ENCODE results near the gene LRMDA.

The LRMDA gene

GRCh38 chr10:76436981-76437380, 1005.6 kb downstream of the LRMDA start:
- no peak for DNase-seq

DNA sequence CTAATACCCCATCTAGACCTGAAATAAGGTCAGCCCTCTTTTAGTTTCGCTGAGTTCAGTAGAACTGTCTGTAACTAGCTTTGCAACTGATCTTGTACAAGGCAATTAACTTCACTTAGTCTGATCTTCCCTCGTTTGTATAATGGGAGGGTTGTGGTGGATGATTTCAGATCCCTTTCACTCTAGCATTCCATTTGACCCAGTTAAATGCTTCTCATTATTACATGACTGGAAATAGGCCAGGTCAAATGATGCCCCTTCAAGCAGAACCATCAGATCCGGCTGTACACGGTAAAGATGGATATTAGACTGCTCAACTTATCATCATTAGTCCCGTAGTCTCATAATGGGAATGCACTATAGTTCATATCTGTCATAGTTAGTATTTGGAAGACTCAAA, 1009.0 kb downstream of the LRMDA start:
- no peak for DNase-seq

- DNase-seq, result no peak
These were observed 1010.7 kb downstream of the LRMDA start for GRCh38 chr10:76442113-76442512.

DNA sequence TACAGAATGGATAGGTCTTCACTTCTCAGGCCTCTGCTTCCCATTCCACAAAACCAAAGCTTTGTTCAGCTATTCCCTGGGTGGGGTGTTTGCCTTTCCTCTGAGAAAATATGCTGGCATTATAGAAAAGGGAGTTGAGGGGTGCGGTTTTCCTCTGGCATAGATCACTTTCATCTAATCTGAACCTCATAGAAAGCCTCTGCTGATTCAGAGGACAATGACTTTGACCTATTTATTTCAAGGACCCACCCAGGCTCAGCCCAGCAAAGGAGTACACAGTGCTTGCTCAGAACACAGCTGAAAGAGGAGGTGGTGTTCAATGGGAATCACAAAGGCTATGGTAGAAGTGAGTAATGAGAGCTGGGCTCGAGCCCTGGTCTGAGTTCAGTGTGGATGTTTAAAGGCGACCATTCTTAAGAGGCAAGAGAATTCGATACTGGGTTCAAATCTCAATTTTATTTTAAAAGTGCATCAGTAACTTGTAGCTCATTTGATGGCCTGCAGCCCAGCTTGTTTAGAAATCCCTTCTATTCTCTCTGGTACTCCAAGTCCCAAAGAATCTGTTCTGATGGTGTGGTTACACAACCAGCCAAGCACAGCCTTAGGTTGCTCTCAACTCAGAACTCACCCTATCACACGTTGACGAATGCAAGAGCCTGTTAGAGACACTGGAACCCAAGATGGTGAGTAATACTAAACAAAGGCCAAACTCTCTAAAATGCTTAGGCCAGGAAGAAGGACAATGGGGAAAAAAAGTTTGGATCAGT, 1012.8 kb downstream of the LRMDA start:
- no peak for DNase-seq

DNA sequence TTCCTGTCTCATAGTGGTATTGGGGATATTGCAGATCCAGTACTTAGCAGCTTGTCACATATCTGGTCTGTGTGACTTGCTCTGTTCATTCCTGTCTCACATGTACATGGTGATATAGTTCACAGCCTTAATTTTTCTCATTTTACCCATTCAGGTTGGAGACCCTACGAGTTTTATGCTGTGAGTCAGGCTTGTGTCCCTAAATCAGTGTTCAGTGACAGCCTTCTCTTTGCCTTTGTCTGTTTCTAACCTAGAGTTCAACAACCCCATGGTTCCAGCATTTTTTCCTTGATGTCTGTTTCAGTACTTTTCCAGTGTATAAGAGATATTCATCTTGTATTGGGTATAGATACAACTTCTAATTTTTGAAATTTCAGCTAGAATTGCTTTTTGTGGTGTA, 1016.2 kb downstream of the LRMDA start:
- no peak for DNase-seq

GRCh38 chr10:76451911-76452310, 1020.5 kb downstream of the LRMDA start:
- no peak for DNase-seq

- DNase-seq, result no peak
These were observed 1021.9 kb downstream of the LRMDA start for GRCh38 chr10:76453332-76453731.

- no peak for DNase-seq
These were observed 1022.6 kb downstream of the LRMDA start for GRCh38 chr10:76453997-76454396.

DNA sequence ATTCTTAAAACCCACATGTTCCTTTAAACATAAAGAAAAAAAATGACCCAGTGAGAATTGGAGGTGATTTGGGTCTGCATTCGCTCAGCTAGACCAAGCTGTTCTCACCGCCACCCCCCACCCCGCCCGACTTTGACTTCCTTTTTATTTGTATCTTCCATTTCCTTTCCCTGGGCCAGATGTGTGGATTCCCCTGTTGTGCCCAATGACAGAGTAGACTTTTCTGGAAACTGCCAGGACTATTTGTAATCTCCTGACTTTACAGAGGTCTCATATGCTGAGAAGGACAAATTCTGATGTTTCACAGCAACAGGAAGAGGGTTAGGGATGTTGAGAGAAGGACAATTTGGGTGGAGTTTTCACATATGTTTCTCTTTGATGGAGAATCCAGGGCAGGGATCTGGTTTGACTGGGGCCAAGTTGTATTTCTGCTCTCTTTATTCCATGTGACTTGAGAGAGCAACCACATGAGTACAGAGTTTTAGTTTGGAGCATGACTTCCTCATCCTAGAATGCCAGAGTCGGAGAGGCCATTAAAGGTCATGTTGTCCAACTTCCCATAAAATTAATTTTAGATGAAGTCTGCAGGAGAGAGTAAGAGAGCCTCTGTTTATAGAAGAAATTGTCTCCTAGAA, 1023.2 kb downstream of the LRMDA start:
- DNase-seq, result no peak

GRCh38 chr10:76456197-76456596, 1024.8 kb downstream of the LRMDA start:
- no peak for DNase-seq

DNA sequence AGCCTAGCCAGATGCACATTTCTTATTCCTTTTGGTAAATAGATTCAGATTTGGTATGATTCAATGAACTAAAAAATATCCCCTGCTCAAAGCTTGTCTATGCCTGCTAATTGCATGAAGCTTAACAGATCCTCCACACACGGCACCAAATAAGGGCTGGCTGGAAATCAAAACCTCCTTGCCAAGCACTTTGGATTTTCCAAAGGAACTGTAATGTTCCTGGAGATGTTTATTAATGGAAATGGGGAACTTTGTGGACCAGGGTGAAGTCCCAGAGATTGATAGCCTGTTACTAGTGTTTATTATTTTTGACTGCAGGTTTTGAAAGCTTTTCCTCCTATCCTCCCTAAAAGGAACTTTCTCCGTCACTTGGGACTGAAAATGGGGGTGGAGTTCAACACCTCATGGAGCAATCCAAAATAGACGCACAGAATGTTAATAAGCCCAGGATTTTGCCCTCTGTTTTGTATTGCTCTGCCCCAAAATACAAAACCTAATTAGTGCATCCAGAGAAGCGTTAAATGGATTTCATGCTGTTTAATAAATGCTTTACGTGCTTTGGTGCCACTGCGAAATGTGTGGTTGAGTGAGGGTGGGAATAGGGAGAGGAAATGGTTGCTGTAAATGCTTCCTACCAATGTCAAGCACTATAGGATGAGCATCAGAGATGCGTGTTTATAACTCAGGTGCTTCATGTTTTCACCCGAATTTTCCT, 1027.7 kb downstream of the LRMDA start:
- DNase-seq, result no peak

DNA sequence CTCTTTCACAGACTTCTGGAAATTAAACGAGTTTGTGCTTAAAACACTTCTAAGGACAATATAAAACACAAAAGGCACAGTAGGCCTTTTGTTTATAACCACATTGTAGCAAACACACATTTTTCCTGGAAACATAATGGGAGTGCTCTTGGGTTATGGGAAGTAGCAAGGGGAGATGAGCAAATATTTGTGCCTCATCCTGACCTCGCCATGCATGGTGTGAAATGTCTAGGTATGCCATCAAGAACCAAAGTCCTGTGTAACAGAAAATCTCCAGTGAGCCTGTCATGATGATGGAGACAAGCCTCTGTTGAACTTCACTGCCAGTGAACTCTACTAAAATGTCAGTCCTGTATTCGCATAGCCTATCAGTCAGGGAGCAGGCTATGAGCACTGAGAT, 1029.6 kb downstream of the LRMDA start:
- DNase-seq, result no peak

DNA sequence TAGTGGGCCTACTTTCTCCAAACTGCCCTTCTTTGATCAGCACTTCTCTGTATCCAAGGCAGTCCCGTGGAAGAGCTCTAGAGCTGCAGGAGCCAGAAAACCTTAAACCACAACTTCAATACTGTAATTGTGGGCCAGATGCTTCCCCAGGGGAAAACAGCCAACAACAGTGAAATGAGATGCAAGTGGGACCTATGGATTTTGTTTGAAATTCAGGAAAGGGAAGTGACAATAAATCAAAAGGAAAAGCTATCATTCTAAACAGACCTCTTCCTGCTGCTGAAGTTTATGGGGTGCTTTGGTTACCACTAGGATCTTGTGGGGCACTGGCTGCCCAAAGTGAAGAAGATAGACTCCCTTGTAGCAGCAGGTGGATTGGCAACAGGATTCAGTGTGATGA, 1031.7 kb downstream of the LRMDA start:
- no peak for DNase-seq

- DNase-seq, result no peak
These were observed 1035.5 kb downstream of the LRMDA start for GRCh38 chr10:76466836-76467503.

- no peak for DNase-seq
These were observed 1038.3 kb downstream of the LRMDA start for GRCh38 chr10:76469675-76470074.

- DNase-seq, result no peak
These were observed 1047.8 kb downstream of the LRMDA start for GRCh38 chr10:76479103-76479790.

- no peak for DNase-seq
These were observed 1049.8 kb downstream of the LRMDA start for GRCh38 chr10:76481178-76481577.

DNA sequence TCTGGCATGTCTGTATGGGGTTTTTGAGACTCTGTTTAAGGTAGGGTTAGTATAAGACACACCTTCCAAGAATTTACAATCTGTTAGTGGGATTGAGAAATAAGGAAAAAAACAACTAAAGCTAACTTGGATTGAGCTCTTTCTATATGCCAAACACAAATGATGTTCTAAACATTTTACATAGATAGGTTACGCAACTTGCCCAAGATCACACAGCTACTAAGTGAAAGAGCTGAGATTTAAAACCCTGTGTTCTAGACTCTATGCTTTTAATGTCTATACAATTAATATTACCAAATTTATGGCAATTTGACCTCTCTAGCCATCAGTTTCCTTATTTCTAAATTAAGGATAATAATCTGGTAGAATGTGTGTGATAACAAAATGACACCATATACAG, 1056.2 kb downstream of the LRMDA start:
- no peak for DNase-seq

DNA sequence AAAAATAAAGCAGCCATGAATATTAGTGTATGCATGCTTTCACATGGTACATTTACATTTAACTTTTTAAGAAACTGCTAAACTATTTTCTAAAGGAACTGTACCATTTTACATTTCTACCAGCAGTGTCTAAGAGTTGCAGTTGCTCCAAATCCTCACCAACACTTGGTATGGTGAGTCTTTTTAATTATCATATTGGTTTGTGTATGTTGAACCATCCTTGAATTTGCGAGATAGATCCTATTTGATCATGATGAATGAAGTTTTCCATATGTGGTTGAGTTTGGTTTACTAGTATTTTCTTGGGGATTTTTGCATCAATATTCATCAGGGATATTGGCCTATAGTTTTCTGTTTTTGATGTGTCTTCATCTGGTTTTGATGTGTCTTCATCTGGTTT, 1057.2 kb downstream of the LRMDA start:
- no peak for DNase-seq

DNA sequence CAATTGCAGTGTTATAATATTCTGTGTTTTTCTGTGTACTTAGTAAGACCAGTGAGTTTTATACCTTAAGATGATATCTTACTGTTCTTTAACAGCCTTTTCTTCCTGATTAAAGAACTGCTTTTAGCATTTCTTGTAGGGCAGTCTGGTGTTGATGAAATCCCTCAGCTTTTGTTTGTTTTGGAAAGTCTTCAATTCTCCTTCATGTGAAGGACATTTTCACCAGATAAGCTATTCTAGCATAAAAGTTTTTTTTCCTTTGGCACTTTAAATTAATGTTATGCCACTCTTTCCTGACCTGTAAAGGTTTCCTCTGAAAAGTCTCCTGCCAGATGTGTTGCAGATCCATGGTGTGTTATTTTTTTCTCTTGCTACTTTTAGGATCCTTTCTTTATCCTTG, 1059.8 kb downstream of the LRMDA start:
- DNase-seq, result no peak

DNA sequence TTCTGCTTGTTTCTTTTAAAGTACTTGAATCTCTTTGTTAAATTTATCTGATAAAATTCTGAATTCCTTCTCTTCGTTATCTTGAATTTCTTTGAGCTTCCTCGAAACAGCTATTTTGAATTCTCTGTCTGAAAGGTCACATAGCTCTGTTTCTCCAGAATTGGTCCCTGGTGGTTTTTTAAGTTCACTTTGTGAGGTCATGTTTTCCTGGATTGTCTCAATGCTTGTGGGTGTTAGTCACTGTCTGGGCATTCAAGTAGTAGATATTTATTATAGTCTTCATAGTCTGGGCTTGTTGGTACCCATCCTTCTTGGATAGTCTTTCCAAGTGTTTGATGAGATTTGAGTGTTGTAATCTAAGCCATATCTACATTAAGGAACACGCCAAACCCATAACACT, 1060.6 kb downstream of the LRMDA start:
- no peak for DNase-seq

- DNase-seq, result no peak
These were observed 1061.5 kb downstream of the LRMDA start for GRCh38 chr10:76492678-76493472.
